WERI-Rb-1 (cell line): ENCODE results near the gene IRX2.

Experiments used
- DNase-seq: peaks from one replicate; pipeline ENCODE4 v3.0.0-alpha.2; 2020
- H3K27ac ChIP-seq: fragments of 250-450 bp; sonication (Bioruptor Pico); 2 replicates; pipeline ENCODE4 v1.5.1; 2020; ENCODE audit warnings: mild to moderate bottlenecking, moderate library complexity
- H3K27me3 ChIP-seq: fragments of 250-450 bp; sonication (Bioruptor Pico); 2 replicates; pipeline ENCODE4 v1.5.1; 2021; ENCODE audit warnings: mild to moderate bottlenecking, low read depth, moderate library complexity; ENCODE audit not compliant: insufficient read depth, severe bottlenecking
- H3K36me3 ChIP-seq: fragments of 250-450 bp; sonication (Bioruptor Pico); 2 replicates; pipeline ENCODE4 v1.5.1; 2020; ENCODE audit warnings: mild to moderate bottlenecking, moderate library complexity
- H3K4me3 ChIP-seq: 2 replicates; pipeline ENCODE4 v1.5.1; 2011; ENCODE audit warnings: low read depth, mild to moderate bottlenecking, control low read depth, low read length
- H3K9me3 ChIP-seq: fragments of 250-450 bp; sonication (Bioruptor Pico); 2 replicates; pipeline ENCODE4 v1.5.1; 2021; ENCODE audit warnings: mild to moderate bottlenecking, moderate library complexity; ENCODE audit not compliant: severe bottlenecking
- CTCF ChIP-seq: IDR thresholded peaks from 2 replicates; pipeline ENCODE4 v1.5.1; 2011; ENCODE audit warnings: low read depth, mild to moderate bottlenecking, control low read depth, inconsistent platforms, low read length

IRX2 gene

DNA sequence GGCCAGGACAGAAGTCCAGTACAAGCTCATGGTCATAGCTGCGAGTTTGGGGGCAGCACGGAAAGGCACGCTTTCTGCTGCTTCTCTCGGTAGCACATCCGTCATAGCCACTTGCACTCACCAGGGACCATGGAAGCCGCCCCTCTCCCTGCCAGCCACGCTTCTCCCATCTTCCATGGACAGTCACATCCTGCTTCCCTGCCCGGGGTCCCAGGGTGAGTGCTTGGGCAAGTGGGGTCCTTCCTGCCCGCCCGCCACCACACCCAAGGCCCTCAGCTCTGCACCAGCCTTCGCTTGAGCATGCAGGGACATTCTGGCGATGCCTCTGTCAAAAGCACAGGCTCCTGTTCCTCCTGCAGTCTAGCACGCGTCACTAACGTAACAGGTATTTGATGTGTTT, 13.1 kb upstream of the IRX2 start:
- no peak overlapping the region for H3K4me3 ChIP-seq
- no peaks in the 10 kb centered on the region for H3K9me3 ChIP-seq
- no peak for TF ChIP-seq CTCF
- H3K27me3 ChIP-seq = peaks cover 11% of the 10 kb centered on the region
- no peak overlapping the region for H3K27ac ChIP-seq
- no peaks in the 10 kb centered on the region for H3K36me3 ChIP-seq
- DNase-seq = no peak

DNA sequence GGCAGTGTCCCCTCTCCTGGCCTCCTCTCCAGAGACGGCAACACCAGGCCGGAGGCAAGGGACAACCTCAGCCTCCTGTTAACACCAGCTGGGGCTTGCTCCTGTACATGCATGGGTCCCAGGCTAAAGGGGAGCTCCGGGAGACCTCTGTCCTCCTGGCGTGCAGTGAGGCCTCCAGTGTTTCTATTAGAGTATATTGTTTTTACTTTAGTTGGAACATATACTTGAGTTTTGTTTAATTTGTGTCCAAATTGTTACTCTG, 12.0 kb upstream of the IRX2 start:
- H3K36me3 ChIP-seq = no peaks in the 10 kb centered on the region
- peaks cover 13% of the 10 kb centered on the region for H3K27me3 ChIP-seq
- H3K4me3 ChIP-seq = no peak overlapping the region
- no peaks in the 10 kb centered on the region for H3K9me3 ChIP-seq
- DNase-seq = no peak
- H3K27ac ChIP-seq = no peak overlapping the region
- no peak for TF ChIP-seq CTCF

GRCh38 chr5:2762744-2763532, 11.5 kb upstream of the IRX2 start:
- no peaks in the 10 kb centered on the region for H3K9me3 ChIP-seq
- H3K27ac ChIP-seq = no peak overlapping the region
- TF ChIP-seq CTCF = no peak
- H3K36me3 ChIP-seq = no peaks in the 10 kb centered on the region
- no peak for DNase-seq
- H3K27me3 ChIP-seq = peaks cover 16% of the 10 kb centered on the region
- H3K4me3 ChIP-seq = no peak overlapping the region

DNA sequence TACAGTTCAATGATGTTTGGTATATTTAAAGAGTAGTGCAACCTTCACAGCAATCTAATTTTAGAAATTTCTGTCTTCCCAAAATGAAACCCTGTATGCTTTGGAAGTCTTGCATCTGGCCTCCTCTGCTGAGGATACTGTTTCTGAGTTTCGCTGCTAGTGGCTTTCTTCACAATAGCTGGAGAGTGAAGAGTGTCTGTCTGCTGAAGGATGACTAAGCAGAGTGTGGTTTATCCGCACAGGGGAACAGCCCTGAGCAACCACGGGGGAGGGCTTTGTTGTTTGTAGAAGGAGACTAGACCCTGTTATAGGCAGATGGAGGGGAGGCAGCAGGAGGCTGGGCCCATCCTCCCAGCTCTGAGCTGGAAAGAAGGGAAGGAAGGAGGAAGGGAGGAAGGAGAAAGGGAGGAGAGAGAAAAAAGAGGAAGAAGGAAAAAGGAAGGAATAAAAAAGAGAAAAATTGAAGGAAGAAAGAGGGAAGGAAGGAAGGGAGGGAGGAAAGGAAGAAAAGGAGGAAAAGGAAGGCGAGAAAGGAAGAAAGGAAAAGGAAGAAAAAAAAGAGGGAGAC, 10.5 kb upstream of the IRX2 start:
- no peak overlapping the region for H3K4me3 ChIP-seq
- H3K27me3 ChIP-seq = peaks cover 25% of the 10 kb centered on the region
- TF ChIP-seq CTCF = no peak
- no peak for DNase-seq
- no peaks in the 10 kb centered on the region for H3K9me3 ChIP-seq
- no peaks in the 10 kb centered on the region for H3K36me3 ChIP-seq
- H3K27ac ChIP-seq = no peak overlapping the region

GRCh38 chr5:2759696-2760461, 8.4 kb upstream of the IRX2 start:
- no peak for DNase-seq
- Histone ChIP-seq H3K4me3 (no peak overlapping the region), H3K27me3 (peaks cover 37% of the 10 kb centered on the region), H3K9me3 (no peaks in the 10 kb centered on the region), H3K36me3 (no peaks in the 10 kb centered on the region), H3K27ac (no peak overlapping the region)
- TF ChIP-seq CTCF = no peak
